Measurements from ENCODE around the gene MRPS5.
A peak's percentile ranks its signal among the peaks of the same experiment; 100 is the strongest.
"Not testable (repeated sequence)": the region's sequence is repeated elsewhere in the genome, so short reads cannot be mapped to it uniquely, and the experiment has no call there.

The MRPS5 gene

DNA sequence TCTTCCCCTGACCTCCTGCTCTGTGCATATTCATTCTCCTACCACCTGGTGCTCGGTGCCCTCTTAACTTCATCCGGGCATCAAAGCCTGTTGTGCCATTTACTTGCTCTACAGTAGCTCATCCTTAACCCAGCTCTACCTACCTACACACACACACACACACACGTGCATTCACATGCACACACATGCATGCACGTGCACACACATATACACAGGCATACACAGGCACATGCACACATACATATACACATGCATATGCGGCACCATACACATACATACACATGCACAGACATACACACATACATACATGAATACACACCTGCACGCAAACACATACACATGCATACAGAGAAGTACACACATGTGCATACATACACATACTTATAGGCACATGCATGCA, 81.6 kb downstream of the MRPS5 start:
- no peaks in the 10 kb centered on the region for H3K9me3 Mint-ChIP-seq
- H3K27me3 Mint-ChIP-seq (ENCODE audit: low read depth), result no peaks in the 10 kb centered on the region
- H3K36me3 Mint-ChIP-seq (ENCODE audit: low read depth), result peaks cover 66% of the 10 kb centered on the region
- no peak overlapping the region for H3K4me3 Mint-ChIP-seq
- peak overlapping the region; percentile 50 for H3K27ac Mint-ChIP-seq
- peaks cover 72% of the 10 kb centered on the region for H3K4me1 Mint-ChIP-seq (ENCODE audit: low read depth)

DNA sequence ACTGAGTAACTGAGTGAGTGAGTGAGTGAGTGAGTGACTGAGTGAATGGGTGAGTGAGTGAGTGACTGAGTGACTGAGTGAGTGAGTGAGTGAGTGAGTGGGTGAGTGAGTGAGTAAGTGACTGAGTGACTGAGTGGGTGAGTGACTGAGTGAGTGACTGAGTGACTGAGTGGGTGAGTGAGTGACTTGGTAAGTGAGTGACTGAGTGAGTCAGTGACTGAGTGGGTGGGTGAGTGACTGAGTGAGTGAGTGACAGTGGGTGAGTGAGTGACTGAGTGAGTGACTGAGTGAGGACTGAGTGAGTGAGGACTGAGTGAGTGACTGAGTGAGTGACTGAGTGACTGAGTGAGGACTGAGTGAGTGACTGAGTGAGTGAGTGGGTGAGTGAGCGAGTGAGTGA, 82.2 kb downstream of the MRPS5 start:
- Mint-ChIP-seq H3K4me1 (ENCODE audit: low read depth) (peaks cover 67% of the 10 kb centered on the region), H3K9me3 (no peaks in the 10 kb centered on the region), H3K27ac (peak overlapping the region; percentile 88), H3K36me3 (ENCODE audit: low read depth) (peaks cover 63% of the 10 kb centered on the region), H3K4me3 (no peak overlapping the region), H3K27me3 (ENCODE audit: low read depth) (no peaks in the 10 kb centered on the region)

GRCh38 chr2:95038635-95039298, 82.8 kb downstream of the MRPS5 start:
- peak overlapping the region; percentile 3 for H3K4me3 Mint-ChIP-seq
- peaks cover 61% of the 10 kb centered on the region for H3K4me1 Mint-ChIP-seq (ENCODE audit: low read depth)
- no peaks in the 10 kb centered on the region for H3K27me3 Mint-ChIP-seq (ENCODE audit: low read depth)
- H3K27ac Mint-ChIP-seq, result peak overlapping the region; percentile 88
- no peaks in the 10 kb centered on the region for H3K9me3 Mint-ChIP-seq
- peaks cover 57% of the 10 kb centered on the region for H3K36me3 Mint-ChIP-seq (ENCODE audit: low read depth)

DNA sequence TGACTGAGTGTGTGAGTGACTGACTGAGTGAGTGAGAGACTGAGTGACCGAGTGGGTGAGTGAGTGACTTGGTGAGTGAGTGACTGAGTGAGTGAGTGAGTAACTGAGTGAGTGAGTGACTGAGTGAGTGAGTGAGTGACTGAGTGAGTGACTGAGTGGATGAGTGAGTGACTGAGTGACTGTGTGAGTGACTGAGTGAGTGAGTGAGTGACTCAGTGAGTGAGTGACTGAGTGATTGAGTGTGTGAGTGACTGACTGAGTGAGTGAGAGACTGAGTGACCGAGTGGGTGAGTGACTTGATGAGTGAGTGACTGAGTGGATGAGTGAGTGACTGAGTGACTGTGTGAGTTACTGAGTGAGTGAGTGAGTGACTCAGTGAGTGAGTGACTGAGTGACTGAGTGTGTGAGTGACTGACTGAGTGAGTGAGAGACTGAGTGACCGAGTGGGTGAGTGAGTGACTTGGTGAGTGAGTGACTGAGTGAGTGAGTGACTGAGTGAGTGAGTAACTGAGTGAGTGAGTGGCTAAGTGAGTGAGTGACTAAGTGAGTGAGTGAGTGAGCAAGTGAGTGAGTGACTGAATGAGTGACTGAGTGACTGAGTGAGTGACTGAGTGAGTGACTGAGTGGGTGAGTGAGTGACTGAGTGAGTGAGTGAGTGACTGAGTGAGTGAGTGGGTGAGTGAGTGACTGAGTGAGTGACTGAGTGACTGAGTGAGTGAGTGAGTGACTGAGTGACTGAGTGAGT, 83.6 kb downstream of the MRPS5 start:
- peak overlapping the region; percentile 3 for H3K4me3 Mint-ChIP-seq
- H3K9me3 Mint-ChIP-seq; H3K27me3 Mint-ChIP-seq (ENCODE audit: low read depth): not testable (repeated sequence)
- peak overlapping the region; percentile 88 for H3K27ac Mint-ChIP-seq
- peaks cover 53% of the 10 kb centered on the region for H3K36me3 Mint-ChIP-seq (ENCODE audit: low read depth)
- H3K4me1 Mint-ChIP-seq (ENCODE audit: low read depth), result peaks cover 55% of the 10 kb centered on the region

GRCh38 chr2:95037384-95037839, 84.2 kb downstream of the MRPS5 start:
- Mint-ChIP-seq H3K27ac (peak overlapping the region; percentile 88), H3K9me3 (no peaks in the 10 kb centered on the region), H3K4me3 (peak overlapping the region; percentile 16), H3K27me3 (ENCODE audit: low read depth) (no peaks in the 10 kb centered on the region), H3K36me3 (ENCODE audit: low read depth) (peaks cover 53% of the 10 kb centered on the region), H3K4me1 (ENCODE audit: low read depth) (peaks cover 54% of the 10 kb centered on the region)

- Mint-ChIP-seq H3K4me1 (ENCODE audit: low read depth) (peaks cover 53% of the 10 kb centered on the region), H3K9me3 (no peaks in the 10 kb centered on the region), H3K4me3 (peak overlapping the region; percentile 16), H3K27me3 (ENCODE audit: low read depth) (no peaks in the 10 kb centered on the region), H3K27ac (peak overlapping the region; percentile 88), H3K36me3 (ENCODE audit: low read depth) (peaks cover 53% of the 10 kb centered on the region)
Measured at GRCh38 chr2:95036596-95037383, 84.8 kb downstream of the MRPS5 start.
